IPS DF 6.9 (cell line): ENCODE results near the gene SNRNP48.

Experiments
- DNase-seq: peaks from one replicate; pipeline ENCODE4 v3.0.0-alpha.2; 2013; ENCODE audit warnings: low read depth, low spot score
- H3K27ac ChIP-seq: one replicate; pipeline ENCODE4 v1.5.1; 2013; ENCODE audit warnings: low read length, control low read depth
- H3K27me3 ChIP-seq: 2 replicates; pipeline ENCODE4 v1.6.1; 2013; ENCODE audit warnings: mild to moderate bottlenecking, low read length; ENCODE audit not compliant: control insufficient read depth, insufficient read depth
- H3K36me3 ChIP-seq: 2 replicates; pipeline ENCODE4 v1.6.1; 2013; ENCODE audit warnings: low read length; ENCODE audit not compliant: control insufficient read depth, insufficient read depth
- H3K4me1 ChIP-seq: 2 replicates; pipeline ENCODE4 v1.6.1; 2013; ENCODE audit warnings: low read length; ENCODE audit not compliant: control insufficient read depth, insufficient read depth
- H3K4me3 ChIP-seq: 2 replicates; pipeline ENCODE4 v1.5.1; 2013; ENCODE audit warnings: mild to moderate bottlenecking, low read length
- H3K9me3 ChIP-seq: 2 replicates; pipeline ENCODE4 v1.6.1; 2013; ENCODE audit warnings: low read length, inconsistent platforms; ENCODE audit not compliant: control insufficient read depth, insufficient read depth
- WGBS: extraction: QIAGEN DNeasy Blood & Tissue Kit; methylation state at CpG from one replicate; pipeline ENCODE4 v1.1.7; 2013; ENCODE audit warnings: mixed read lengths, missing lambda C conversion rate; ENCODE audit not compliant: insufficient read length, insufficient coverage; 5-methylcytosine and 5-hydroxymethylcytosine counted together

Gene SNRNP48

DNA sequence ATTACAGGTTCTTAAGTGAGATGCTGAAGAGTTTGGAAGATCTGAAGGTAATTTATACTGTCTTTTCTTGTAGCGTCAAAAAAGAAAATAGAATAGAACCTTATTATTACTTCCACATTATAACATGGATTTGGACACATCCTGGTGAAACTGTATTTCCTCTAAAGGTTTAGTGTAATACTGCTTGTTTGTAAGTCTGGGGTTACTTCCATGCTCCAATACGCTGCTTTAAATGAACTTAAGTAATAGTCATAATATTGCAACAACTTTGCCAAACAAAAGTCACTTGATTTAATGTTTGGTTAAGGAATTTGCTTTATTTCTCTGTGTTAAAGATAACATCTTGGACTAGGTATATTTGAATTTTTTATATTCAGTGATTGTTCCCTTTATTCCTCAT lies 11.5 kb upstream of the SNRNP48 start:
- no peak overlapping the region for H3K4me3 ChIP-seq
- WGBS, result no CpG with 5 or more reads among the region's 2 CpGs
- H3K9me3 ChIP-seq, result no peaks in the 10 kb centered on the region; the same call in 1 of the 2 replicates
- H3K27ac ChIP-seq, result no peak overlapping the region
- peaks cover 21% of the 10 kb centered on the region for H3K36me3 ChIP-seq
- DNase-seq, result no peak
- H3K27me3 ChIP-seq, result no peaks in the 10 kb centered on the region
- no peaks in the 10 kb centered on the region for H3K4me1 ChIP-seq

DNA sequence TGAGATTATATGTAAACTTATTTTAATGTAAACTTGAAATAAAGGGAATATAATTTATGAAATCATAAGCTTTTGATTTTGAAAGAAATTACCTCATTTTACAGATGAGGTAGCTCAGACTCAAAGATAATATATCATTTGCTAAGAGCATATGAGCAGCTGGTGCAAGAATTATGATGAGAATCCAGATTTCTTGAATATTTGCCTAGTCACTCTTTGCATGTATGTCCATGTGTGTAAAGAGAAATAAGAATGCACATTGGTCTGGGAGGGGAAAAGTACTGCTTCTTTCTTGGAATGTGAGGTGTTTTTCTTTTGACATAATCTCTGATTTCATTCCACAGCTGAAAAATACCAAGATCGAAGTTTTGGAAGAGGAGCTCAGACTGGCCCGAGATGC lies 11.1 kb upstream of the SNRNP48 start:
- peaks cover 21% of the 10 kb centered on the region for H3K36me3 ChIP-seq
- DNase-seq, result no peak
- H3K27ac ChIP-seq, result no peak overlapping the region
- no peaks in the 10 kb centered on the region for H3K4me1 ChIP-seq
- H3K4me3 ChIP-seq, result no peak overlapping the region
- no peaks in the 10 kb centered on the region; the same call in 1 of the 2 replicates for H3K9me3 ChIP-seq
- no peaks in the 10 kb centered on the region for H3K27me3 ChIP-seq
- WGBS, result no CpG with 5 or more reads among the region's 2 CpGs

DNA sequence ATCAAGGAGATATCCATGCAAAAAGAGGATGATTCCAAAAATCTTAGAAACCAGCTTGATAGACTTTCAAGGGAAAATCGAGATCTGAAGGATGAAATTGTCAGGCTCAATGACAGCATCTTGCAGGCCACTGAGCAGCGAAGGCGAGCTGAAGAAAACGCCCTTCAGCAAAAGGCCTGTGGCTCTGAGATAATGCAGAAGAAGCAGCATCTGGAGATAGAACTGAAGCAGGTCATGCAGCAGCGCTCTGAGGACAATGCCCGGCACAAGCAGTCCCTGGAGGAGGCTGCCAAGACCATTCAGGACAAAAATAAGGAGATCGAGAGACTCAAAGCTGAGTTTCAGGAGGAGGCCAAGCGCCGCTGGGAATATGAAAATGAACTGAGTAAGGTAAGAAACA lies 10.1 kb upstream of the SNRNP48 start:
- no CpG with 5 or more reads among the region's 9 CpGs for WGBS

DNA sequence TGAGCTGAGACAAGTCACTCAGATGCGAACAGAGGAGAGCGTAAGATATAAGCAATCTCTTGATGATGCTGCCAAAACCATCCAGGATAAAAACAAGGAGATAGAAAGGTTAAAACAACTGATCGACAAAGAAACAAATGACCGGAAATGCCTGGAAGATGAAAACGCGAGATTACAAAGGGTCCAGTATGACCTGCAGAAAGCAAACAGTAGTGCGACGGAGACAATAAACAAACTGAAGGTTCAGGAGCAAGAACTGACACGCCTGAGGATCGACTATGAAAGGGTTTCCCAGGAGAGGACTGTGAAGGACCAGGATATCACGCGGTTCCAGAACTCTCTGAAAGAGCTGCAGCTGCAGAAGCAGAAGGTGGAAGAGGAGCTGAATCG lies 9.5 kb upstream of the SNRNP48 start:
- Histone ChIP-seq H3K27me3 (no peaks in the 10 kb centered on the region), H3K27ac (no peak overlapping the region), H3K4me3 (no peak overlapping the region), H3K4me1 (no peaks in the 10 kb centered on the region), H3K9me3 (no peaks in the 10 kb centered on the region; the same call in 1 of the 2 replicates), H3K36me3 (peaks cover 21% of the 10 kb centered on the region)
- no peak for DNase-seq
- no CpG with 5 or more reads among the region's 13 CpGs for WGBS

More for the DNA sequence above, 10.1 kb upstream of the SNRNP48 start:
- Histone ChIP-seq H3K4me1 (no peaks in the 10 kb centered on the region), H3K27ac (no peak overlapping the region), H3K4me3 (no peak overlapping the region), H3K36me3 (peaks cover 20% of the 10 kb centered on the region), H3K27me3 (no peaks in the 10 kb centered on the region), H3K9me3 (no peaks in the 10 kb centered on the region; the same call in 1 of the 2 replicates)
- no peak for DNase-seq

DNA sequence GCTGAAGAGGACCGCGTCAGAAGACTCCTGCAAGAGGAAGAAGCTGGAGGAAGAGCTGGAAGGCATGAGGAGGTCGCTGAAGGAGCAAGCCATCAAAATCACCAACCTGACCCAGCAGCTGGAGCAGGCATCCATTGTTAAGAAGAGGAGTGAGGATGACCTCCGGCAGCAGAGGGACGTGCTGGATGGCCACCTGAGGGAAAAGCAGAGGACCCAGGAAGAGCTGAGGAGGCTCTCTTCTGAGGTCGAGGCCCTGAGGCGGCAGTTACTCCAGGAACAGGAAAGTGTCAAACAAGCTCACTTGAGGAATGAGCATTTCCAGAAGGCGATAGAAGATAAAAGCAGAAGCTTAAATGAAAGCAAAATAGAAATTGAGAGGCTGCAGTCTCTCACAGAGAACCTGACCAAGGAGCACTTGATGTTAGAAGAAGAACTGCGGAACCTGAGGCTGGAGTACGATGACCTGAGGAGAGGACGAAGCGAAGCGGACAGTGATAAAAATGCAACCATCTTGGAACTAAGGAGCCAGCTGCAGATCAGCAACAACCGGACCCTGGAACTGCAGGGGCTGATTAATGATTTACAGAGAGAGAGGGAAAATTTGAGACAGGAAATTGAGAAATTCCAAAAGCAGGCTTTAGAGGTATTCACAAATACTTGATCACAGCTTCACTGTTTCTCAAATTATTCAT lies 8.9 kb upstream of the SNRNP48 start:
- Histone ChIP-seq H3K36me3 (peaks cover 21% of the 10 kb centered on the region), H3K9me3 (no peaks in the 10 kb centered on the region; the same call in 1 of the 2 replicates), H3K4me1 (no peaks in the 10 kb centered on the region), H3K27ac (no peak overlapping the region), H3K4me3 (no peak overlapping the region), H3K27me3 (no peaks in the 10 kb centered on the region)
- WGBS, result no CpG with 5 or more reads among the region's 14 CpGs
- no peak for DNase-seq

DNA sequence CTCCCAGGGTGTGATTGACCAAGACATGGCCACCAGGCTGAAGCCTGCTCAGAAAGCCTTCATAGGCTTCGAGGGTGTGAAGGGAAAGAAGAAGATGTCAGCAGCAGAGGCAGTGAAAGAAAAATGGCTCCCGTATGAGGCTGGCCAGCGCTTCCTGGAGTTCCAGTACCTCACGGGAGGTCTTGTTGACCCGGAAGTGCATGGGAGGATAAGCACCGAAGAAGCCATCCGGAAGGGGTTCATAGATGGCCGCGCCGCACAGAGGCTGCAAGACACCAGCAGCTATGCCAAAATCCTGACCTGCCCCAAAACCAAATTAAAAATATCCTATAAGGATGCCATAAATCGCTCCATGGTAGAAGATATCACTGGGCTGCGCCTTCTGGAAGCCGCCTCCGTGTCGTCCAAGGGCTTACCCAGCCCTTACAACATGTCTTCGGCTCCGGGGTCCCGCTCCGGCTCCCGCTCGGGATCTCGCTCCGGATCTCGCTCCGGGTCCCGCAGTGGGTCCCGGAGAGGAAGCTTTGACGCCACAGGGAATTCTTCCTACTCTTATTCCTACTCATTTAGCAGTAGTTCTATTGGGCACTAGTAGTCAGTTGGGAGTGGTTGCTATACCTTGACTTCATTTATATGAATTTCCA lies 4.6 kb upstream of the SNRNP48 start:
- no peak for DNase-seq
- Histone ChIP-seq H3K9me3 (no peaks in the 10 kb centered on the region), H3K4me3 (no peak overlapping the region), H3K4me1 (no peaks in the 10 kb centered on the region), H3K36me3 (peaks cover 8% of the 10 kb centered on the region), H3K27me3 (no peaks in the 10 kb centered on the region), H3K27ac (no peak overlapping the region)
- no CpG with 5 or more reads among the region's 28 CpGs for WGBS

DNA sequence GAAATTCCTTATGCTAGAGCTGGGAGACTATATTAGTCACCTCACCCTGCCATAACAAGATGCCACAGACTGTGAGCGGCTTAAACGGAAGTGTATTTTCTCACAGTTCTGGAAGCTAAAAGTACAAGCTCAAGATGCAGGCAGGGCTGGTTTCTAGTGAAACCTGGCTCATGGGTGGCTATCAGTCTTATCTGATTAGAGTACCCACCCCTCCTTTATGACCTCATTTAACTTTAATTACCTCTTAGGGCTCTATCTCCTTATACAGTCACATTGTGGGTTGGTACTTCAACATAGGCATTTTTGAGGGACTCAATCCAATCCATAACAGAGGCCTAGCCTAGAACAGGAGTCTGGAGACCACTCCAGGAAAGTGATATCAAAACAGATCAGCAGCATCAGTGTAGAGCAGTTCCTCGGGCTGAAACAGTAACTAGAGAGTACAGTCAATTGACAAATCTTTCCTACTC lies 2.3 kb upstream of the SNRNP48 start:
- Histone ChIP-seq H3K9me3 (no peaks in the 10 kb centered on the region), H3K4me1 (no peaks in the 10 kb centered on the region), H3K36me3 (peaks cover 6% of the 10 kb centered on the region; the same call in 1 of the 2 replicates), H3K27ac (no peak overlapping the region), H3K27me3 (no peaks in the 10 kb centered on the region), H3K4me3 (no peak overlapping the region)
- no peak for DNase-seq
- no CpG with 5 or more reads among the region's 3 CpGs for WGBS

DNA sequence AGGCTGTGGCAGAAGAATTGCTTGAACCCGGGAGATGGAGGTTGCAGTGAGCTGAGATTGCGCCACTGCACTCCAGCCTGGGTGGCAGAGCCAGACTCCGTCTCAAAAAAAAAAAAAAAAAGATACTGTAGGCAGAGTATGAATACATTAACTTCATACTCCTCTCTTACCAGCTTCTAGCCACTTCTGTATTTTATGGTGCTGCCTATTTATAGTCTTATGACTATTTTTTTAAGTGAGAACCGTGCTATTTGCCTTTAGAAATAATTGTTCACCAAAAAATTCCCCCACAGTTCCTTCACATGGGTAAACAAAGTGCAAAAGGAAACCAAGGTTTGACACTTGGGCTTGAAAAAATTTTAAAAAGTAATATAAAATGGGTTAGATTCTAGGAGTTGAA lies 1.5 kb upstream of the SNRNP48 start:
- Histone ChIP-seq H3K4me1 (no peaks in the 10 kb centered on the region), H3K36me3 (peaks cover 2% of the 10 kb centered on the region; the same call in 1 of the 2 replicates), H3K4me3 (no peak overlapping the region), H3K9me3 (no peaks in the 10 kb centered on the region), H3K27ac (no peak overlapping the region), H3K27me3 (no peaks in the 10 kb centered on the region)
- no peak for DNase-seq
- no CpG with 5 or more reads among the region's 4 CpGs for WGBS

DNA sequence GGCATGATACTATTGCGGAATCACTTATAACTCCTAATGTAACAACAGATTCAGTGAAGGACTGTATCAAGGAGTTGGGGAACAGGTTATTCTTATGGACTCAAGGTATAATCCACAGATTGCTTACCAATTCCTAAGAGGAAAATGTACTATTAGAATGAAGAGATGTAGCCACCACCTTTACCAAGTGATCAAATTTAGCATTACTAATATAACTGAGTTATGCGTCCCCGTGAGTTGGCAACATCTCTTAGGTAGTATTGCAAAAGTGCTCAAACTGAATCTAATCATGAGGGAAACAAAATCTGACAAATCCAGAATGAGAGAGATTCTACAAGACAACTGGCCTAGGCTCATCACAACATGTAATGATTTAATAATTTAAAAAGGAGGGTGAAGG lies 777 bp upstream of the SNRNP48 start:
- no peak overlapping the region for H3K4me3 ChIP-seq
- no peak overlapping the region for H3K27ac ChIP-seq
- WGBS, result no CpG with 5 or more reads among the region's 3 CpGs
- peaks cover 3% of the 10 kb centered on the region; the same call in 1 of the 2 replicates for H3K36me3 ChIP-seq
- H3K4me1 ChIP-seq, result no peaks in the 10 kb centered on the region
- DNase-seq, result no peak
- no peaks in the 10 kb centered on the region for H3K27me3 ChIP-seq
- no peaks in the 10 kb centered on the region for H3K9me3 ChIP-seq

DNA sequence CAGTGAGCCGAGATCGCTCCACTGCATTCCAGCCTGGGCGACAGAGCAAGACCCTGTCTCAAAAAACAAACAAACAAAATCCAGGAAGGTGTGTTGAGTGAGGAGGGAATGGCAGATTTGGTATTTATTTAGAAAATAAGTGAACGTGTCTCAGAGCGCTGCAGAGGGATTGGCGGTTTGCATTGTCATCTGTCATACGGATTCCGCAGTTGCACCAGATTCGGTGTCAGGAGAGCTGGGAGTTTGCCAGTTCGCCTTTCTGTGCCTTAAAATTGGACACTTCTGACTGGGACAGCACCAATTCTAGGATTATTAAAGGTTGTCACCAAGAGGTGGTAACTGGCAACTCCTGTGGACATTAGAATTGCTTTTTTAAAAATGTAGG lies 912 bp downstream of the SNRNP48 start:
- H3K27ac ChIP-seq, result no peak overlapping the region

More for the DNA sequence above, 912 bp downstream of the SNRNP48 start:
- no peaks in the 10 kb centered on the region for H3K27me3 ChIP-seq
- WGBS, result no CpG with 5 or more reads among the region's 10 CpGs
- H3K4me3 ChIP-seq, result peak overlapping the region; percentile 58; the same call in 1 of the 2 replicates
- peaks cover 2% of the 10 kb centered on the region; the same call in 1 of the 2 replicates for H3K36me3 ChIP-seq
- no peak for DNase-seq
- H3K9me3 ChIP-seq, result no peaks in the 10 kb centered on the region
- H3K4me1 ChIP-seq, result no peaks in the 10 kb centered on the region
